A549 (cell line): ENCODE data around the gene PITPNC1.
"Not testable (repeated sequence)": the region's sequence is repeated elsewhere in the genome, so short reads cannot be mapped to it uniquely, and the experiment has no call there.

ENCODE experiments used
- CEBPB ChIP-seq, 2 experiments: fragments of >200 bp in 1 of 2; sonication (Bioruptor Twin) in 1 of 2; formaldehyde crosslinking in 1 of 2; IDR thresholded peaks; 2 replicates each; pipeline ENCODE4 v1.6.1; 2012 to 2016
- CTCF ChIP-seq: fragments of >200 bp; sonication (Bioruptor Twin); formaldehyde crosslinking; IDR thresholded peaks from 3 replicates; pipeline ENCODE4 v1.5.1; 2016
- E2F6 ChIP-seq: IDR thresholded peaks from 2 replicates; pipeline ENCODE4 v1.6.1; 2012; ENCODE audit warnings: low read depth, borderline replicate concordance
- EP300 ChIP-seq, 2 experiments: fragments of >200 bp; sonication (Bioruptor Twin); formaldehyde crosslinking; IDR thresholded peaks; 2 replicates in 1 of 2; 3 replicates in 1 of 2; pipeline ENCODE4 v1.6.1; 2016 to 2017
- GATA3 ChIP-seq: IDR thresholded peaks from 2 replicates; pipeline ENCODE4 v1.6.1; 2012; ENCODE audit warnings: borderline replicate concordance
- JUNB ChIP-seq: fragments of >200 bp; sonication (Bioruptor Twin); formaldehyde crosslinking; IDR thresholded peaks from 2 replicates; pipeline ENCODE4 v1.6.1; 2016
- MAFK ChIP-seq: fragments of 450-650 bp; IDR thresholded peaks from 2 replicates; pipeline ENCODE4 v1.6.1; 2014; ENCODE audit not compliant: partially characterized antibody
- MAX ChIP-seq: IDR thresholded peaks from 2 replicates; pipeline ENCODE4 v1.6.1; 2012
- NPAS2 ChIP-seq: fragments of 250-450 bp; sonication (Bioruptor Pico); IDR thresholded peaks from 2 replicates; pipeline ENCODE4 v1.8.0; 2022; ENCODE audit warnings: mild to moderate bottlenecking, moderate library complexity, borderline replicate concordance
- POLR2A ChIP-seq: IDR thresholded peaks from 2 replicates; pipeline ENCODE4 v1.6.1; 2012; ENCODE audit warnings: mild to moderate bottlenecking, low read length
- RAD21 ChIP-seq, 2 experiments: fragments of >200 bp in 1 of 2; sonication (Bioruptor Twin) in 1 of 2; formaldehyde crosslinking in 1 of 2; IDR thresholded peaks in 1 of 2; conservative IDR thresholded peaks in 1 of 2; 2 replicates in 1 of 2; 3 replicates in 1 of 2; pipeline ENCODE4 v1.6.1; 2012 to 2018; ENCODE audit warnings: inconsistent platforms in 1 of 2
- RCOR1 ChIP-seq: fragments of 150-350 bp; IDR thresholded peaks from 2 replicates; pipeline ENCODE4 v1.6.1; 2014; ENCODE audit warnings: antibody characterized with exemption, low read length, low read depth
- REST ChIP-seq: fragments of 200-600 bp; sonication (generic); IDR thresholded peaks from 2 replicates; pipeline ENCODE4 v1.6.1; 2016; ENCODE audit warnings: antibody characterized with exemption, mild to moderate bottlenecking, moderate library complexity
- SMC3 ChIP-seq: fragments of >200 bp; sonication (Bioruptor Twin); formaldehyde crosslinking; IDR thresholded peaks from 3 replicates; pipeline ENCODE4 v1.6.1; 2018; ENCODE audit warnings: inconsistent platforms

- not testable (repeated sequence) for TF ChIP-seq RCOR1; GATA3; CTCF; POLR2A; MAFK; E2F6; JUNB; RAD21 (conservative IDR thresholded peaks at IDR 0.05 in 1 of 2, IDR thresholded peaks at IDR 0.05 in 1 of 2); REST; MAX; CEBPB (IDR thresholded peaks at IDR 0.05); NPAS2 (CRISPR knock-in tag); SMC3
- peak in 1 of 2 experiments; percentile 2; a peak in 1 of 5 replicates for TF ChIP-seq EP300 (IDR thresholded peaks at IDR 0.05)
These were observed 45.2 kb downstream of the PITPNC1 start for GRCh38 chr17:67422296-67422695.
